BJ (cell line): Measurements from ENCODE around the gene CFAP65. TPM values are rescaled to one million over a fixed set of nuclear protein-coding genes. Genes with fewer than 3 reads are reported as not detected.

Experiments used
- CTCF ChIA-PET: fragments of 350-600 bp; formaldehyde crosslinking; extraction: SDS; loops from one replicate; lab custom pipeline; 2021; ENCODE audit warnings: antibody characterized with exemption, inconsistent platforms; lab: Yijun Ruan, JAX
- POLR2A ChIA-PET: fragments of 300-600 bp; sonication (Branson Sonifier 250); formaldehyde crosslinking; extraction: SDS; loops from one replicate; lab custom pipeline; 2021; ENCODE audit warnings: antibody characterized with exemption; lab: Charles Lee
- DNase-seq: peaks from one replicate; pipeline ENCODE4 v3.0.0-alpha.2; 2011; ENCODE audit warnings: low read depth
- H3K27me3 ChIP-seq: 2 replicates; pipeline ENCODE4 v1.6.0; 2011; ENCODE audit warnings: low read length; ENCODE audit not compliant: control insufficient read depth, insufficient read depth
- H3K36me3 ChIP-seq: 2 replicates; pipeline ENCODE4 v1.5.1; 2011; ENCODE audit warnings: low read length; ENCODE audit not compliant: control insufficient read depth, insufficient read depth
- H3K4me3 ChIP-seq: 2 replicates; pipeline ENCODE4 v1.5.1; 2011; ENCODE audit warnings: low read depth, mild to moderate bottlenecking, control low read depth, low read length
- CTCF ChIP-seq: IDR thresholded peaks from 2 replicates; pipeline ENCODE4 v1.5.1; 2011; ENCODE audit warnings: low read depth, mild to moderate bottlenecking, control low read depth, inconsistent platforms, low read length, moderate library complexity; ENCODE audit not compliant: insufficient read depth
- polyA plus RNA-seq: library from polyadenylated mRNA; depleted of rRNA; stranded (reverse); fragments of >200 nt; gene quantifications from 2 replicates; pipeline ENCODE4 v1.2.3, GENCODE V29; 2011

Gene CFAP65
- polyA plus RNA-seq, 1 experiment = not detected

- peak; percentile 42 for TF ChIP-seq CTCF
- no peak for DNase-seq
- Histone ChIP-seq H3K4me3 (no peak overlapping the region), H3K36me3 (no peaks in the 10 kb centered on the region), H3K27me3 (peaks cover 59% of the 10 kb centered on the region)
- ChIA-PET POLR2A (no interaction called here), CTCF (interaction anchor here (0.6 to 2.9 kb wide), 10 partner anchors 8 to 112 kb away, joined by 3 to 11 read pairs (median 4); no protein-coding TSS in a partner anchor)
Measured at GRCh38 chr2:219002395-219003266, 38.7 kb downstream of the CFAP65 start.

- H3K36me3 ChIP-seq = no peaks in the 10 kb centered on the region
- no peak for DNase-seq
- H3K27me3 ChIP-seq = peaks cover 60% of the 10 kb centered on the region
- no peak overlapping the region for H3K4me3 ChIP-seq
- POLR2A ChIA-PET = no interaction called here
- TF ChIP-seq CTCF = no peak
- CTCF ChIA-PET = interaction anchor here (0.6 to 2.9 kb wide), 9 partner anchors 9 to 111 kb away, joined by 3 to 11 read pairs (median 3); no protein-coding TSS in a partner anchor
Measured at GRCh38 chr2:219001577-219002394, 39.5 kb downstream of the CFAP65 start.

- Histone ChIP-seq H3K27me3 (peaks cover 63% of the 10 kb centered on the region), H3K4me3 (no peak overlapping the region), H3K36me3 (no peaks in the 10 kb centered on the region)
- ChIA-PET CTCF (interaction anchor here (0.7 to 1.9 kb wide), 5 partner anchors 9 to 57 kb away, joined by 3 to 7 read pairs (median 3); no protein-coding TSS in a partner anchor), POLR2A (no interaction called here)
- TF ChIP-seq CTCF = no peak
- no peak for DNase-seq
Measured at GRCh38 chr2:219001100-219001576, 40.2 kb downstream of the CFAP65 start.

- ChIA-PET CTCF (interaction anchor here (1.9 kb wide), 1 partner anchor 18 kb away, joined by 7 read pairs; no protein-coding TSS in a partner anchor), POLR2A (no interaction called here)
- no peak for DNase-seq
- H3K36me3 ChIP-seq = no peaks in the 10 kb centered on the region
- no peak overlapping the region for H3K4me3 ChIP-seq
- no peak for TF ChIP-seq CTCF
- peaks cover 65% of the 10 kb centered on the region for H3K27me3 ChIP-seq
Measured at GRCh38 chr2:219000569-219000960, 40.8 kb downstream of the CFAP65 start.
